Nephron progenitor cell (in vitro differentiated cells): Measurements from ENCODE around the gene SCYL1.

Experiments used
- DNase-seq: peaks from one replicate; pipeline ENCODE4 v3.0.0; 2021
- H3K27ac Mint-ChIP-seq: 2 replicates; pipeline ENCODE4 v1.8.0; 2021; ENCODE audit warnings: mild to moderate bottlenecking, moderate library complexity, mixed read lengths
- H3K27me3 Mint-ChIP-seq: 2 replicates; pipeline ENCODE4 v1.8.0; 2021; ENCODE audit warnings: mild to moderate bottlenecking, low read depth, mixed read lengths; ENCODE audit not compliant: poor library complexity
- H3K36me3 Mint-ChIP-seq: 2 replicates; pipeline ENCODE4 v1.8.0; 2021; ENCODE audit warnings: low read depth, mixed read lengths
- H3K4me1 Mint-ChIP-seq: 2 replicates; pipeline ENCODE4 v1.8.0; 2021; ENCODE audit warnings: mixed read lengths
- H3K4me3 Mint-ChIP-seq: 2 replicates; pipeline ENCODE4 v1.8.0; 2021; ENCODE audit warnings: mild to moderate bottlenecking, moderate library complexity, mixed read lengths
- H3K9me3 Mint-ChIP-seq: 2 replicates; pipeline ENCODE4 v1.8.0; 2021; ENCODE audit warnings: mild to moderate bottlenecking, moderate library complexity, mixed read lengths
- CTCF ChIP-seq: fragments of 200-600 bp; sonication (generic); IDR thresholded peaks from 2 replicates; pipeline ENCODE4 v1.5.0; 2021; ENCODE audit warnings: antibody characterized with exemption

The SCYL1 gene

GRCh38 chr11:65532388-65533064 is 7.6 kb downstream of the SCYL1 start:
- H3K36me3 Mint-ChIP-seq = peaks cover 43% of the 10 kb centered on the region
- H3K27ac Mint-ChIP-seq = no peak overlapping the region
- H3K4me1 Mint-ChIP-seq = peaks cover 27% of the 10 kb centered on the region
- TF ChIP-seq CTCF = no peak
- no peaks in the 10 kb centered on the region for H3K9me3 Mint-ChIP-seq
- no peak for DNase-seq
- peaks cover 5% of the 10 kb centered on the region for H3K27me3 Mint-ChIP-seq
- H3K4me3 Mint-ChIP-seq = no peak overlapping the region

GRCh38 chr11:65535102-65535501 is 10.2 kb downstream of the SCYL1 start:
- Mint-ChIP-seq H3K36me3 (peaks cover 42% of the 10 kb centered on the region), H3K4me3 (no peak overlapping the region), H3K27ac (no peak overlapping the region), H3K9me3 (no peaks in the 10 kb centered on the region), H3K4me1 (peaks cover 7% of the 10 kb centered on the region), H3K27me3 (peaks cover 27% of the 10 kb centered on the region)
- DNase-seq = no peak
- TF ChIP-seq CTCF = no peak

- Mint-ChIP-seq H3K4me1 (peaks cover 9% of the 10 kb centered on the region), H3K27ac (no peak overlapping the region), H3K36me3 (peaks cover 30% of the 10 kb centered on the region), H3K9me3 (no peaks in the 10 kb centered on the region), H3K4me3 (no peak overlapping the region), H3K27me3 (peaks cover 42% of the 10 kb centered on the region)
- DNase-seq = no peak
- TF ChIP-seq CTCF = no peak
Observed at GRCh38 chr11:65536412-65537295, 11.8 kb downstream of the SCYL1 start.

GRCh38 chr11:65537296-65537597 is 12.4 kb downstream of the SCYL1 start:
- peaks cover 28% of the 10 kb centered on the region for H3K36me3 Mint-ChIP-seq
- peaks cover 15% of the 10 kb centered on the region for H3K4me1 Mint-ChIP-seq
- DNase-seq = no peak
- H3K4me3 Mint-ChIP-seq = peak overlapping the region; percentile 47
- TF ChIP-seq CTCF = no peak
- peaks cover 47% of the 10 kb centered on the region for H3K27me3 Mint-ChIP-seq
- H3K27ac Mint-ChIP-seq = no peak overlapping the region
- H3K9me3 Mint-ChIP-seq = no peaks in the 10 kb centered on the region

- no peaks in the 10 kb centered on the region for H3K9me3 Mint-ChIP-seq
- peaks cover 51% of the 10 kb centered on the region for H3K27me3 Mint-ChIP-seq
- peaks cover 31% of the 10 kb centered on the region for H3K36me3 Mint-ChIP-seq
- peaks cover 18% of the 10 kb centered on the region for H3K4me1 Mint-ChIP-seq
- DNase-seq = no peak
- no peak overlapping the region for H3K27ac Mint-ChIP-seq
- peak overlapping the region; percentile 47 for H3K4me3 Mint-ChIP-seq
- no peak for TF ChIP-seq CTCF
Observed at GRCh38 chr11:65537620-65538231, 12.8 kb downstream of the SCYL1 start.
